Jurkat, Clone E6-1 (cell line): ENCODE results near the gene CHSY3. TPM values are rescaled to one million over a fixed set of nuclear protein-coding genes. Genes with fewer than 3 reads are reported as not detected.

Experiments used
- DNase-seq: peaks from one replicate; pipeline ENCODE4 v3.0.0-alpha.2; 2011; ENCODE audit warnings: low read depth, low spot score
- H3K4me3 ChIP-seq: 2 replicates; pipeline ENCODE4 v1.5.1; 2011; ENCODE audit warnings: mild to moderate bottlenecking, low read length, control low read depth, moderate library complexity
- polyA plus RNA-seq: library from polyadenylated mRNA; unstranded; fragments of >200 nt; gene quantifications from one replicate; pipeline ENCODE4 v1.2.1, GENCODE V29; 2012; ENCODE audit warnings: missing spikeins; ENCODE audit not compliant: insufficient read length, insufficient read depth

The CHSY3 gene
- 0.92 TPM for polyA plus RNA-seq

DNA sequence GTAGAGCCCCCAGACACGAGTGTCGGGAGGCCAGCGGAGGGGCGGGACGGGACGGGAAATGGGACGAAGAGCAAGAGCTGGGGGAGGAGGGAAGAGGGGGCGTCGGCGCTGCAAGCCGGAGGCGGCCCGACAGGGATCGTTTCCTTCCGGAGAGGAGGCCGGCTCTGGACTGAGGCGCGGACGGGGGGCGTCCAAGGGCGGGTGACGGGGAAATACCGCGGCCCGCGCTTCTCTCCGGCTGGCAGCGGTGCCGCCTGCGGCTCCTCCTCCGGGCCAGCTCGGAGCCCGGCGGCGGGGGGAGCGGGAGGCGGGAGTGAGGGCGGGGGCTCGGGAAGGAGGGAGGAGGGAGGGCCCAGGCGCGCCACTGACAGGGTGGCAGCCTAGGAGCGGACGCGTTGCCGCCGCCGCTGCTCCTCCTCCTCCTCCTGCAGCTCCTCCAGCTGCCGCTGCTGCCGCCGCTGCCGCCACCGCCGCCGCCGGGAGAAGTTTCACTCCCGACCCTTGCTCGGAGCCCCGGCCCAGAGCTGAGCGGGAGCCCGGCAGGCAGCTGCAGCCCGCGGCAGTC, at the start of gene CHSY3:
CHSY3 (plus strand) TSS at position 364 of the 565 bp plus-strand sequence.
- DNase-seq = peak; percentile 46
- peak within 1 kb of the TSS; percentile 38 for H3K4me3 ChIP-seq

- no peak for DNase-seq
- no peak overlapping the region for H3K4me3 ChIP-seq
Measured at GRCh38 chr5:129856325-129856724, 47.9 kb upstream of the CHSY3 start.

GRCh38 chr5:129857116-129857515, 47.1 kb upstream of the CHSY3 start:
- no peak for DNase-seq
- no peak overlapping the region for H3K4me3 ChIP-seq

GRCh38 chr5:129858131-129858675, 46.1 kb upstream of the CHSY3 start:
- DNase-seq = no peak
- no peak overlapping the region for H3K4me3 ChIP-seq

- DNase-seq = no peak
- H3K4me3 ChIP-seq = no peak overlapping the region
Measured at GRCh38 chr5:129884322-129884721, 19.9 kb upstream of the CHSY3 start.

- DNase-seq = no peak
- H3K4me3 ChIP-seq = no peak overlapping the region
Measured at GRCh38 chr5:129899454-129899853, 4.8 kb upstream of the CHSY3 start.

DNA sequence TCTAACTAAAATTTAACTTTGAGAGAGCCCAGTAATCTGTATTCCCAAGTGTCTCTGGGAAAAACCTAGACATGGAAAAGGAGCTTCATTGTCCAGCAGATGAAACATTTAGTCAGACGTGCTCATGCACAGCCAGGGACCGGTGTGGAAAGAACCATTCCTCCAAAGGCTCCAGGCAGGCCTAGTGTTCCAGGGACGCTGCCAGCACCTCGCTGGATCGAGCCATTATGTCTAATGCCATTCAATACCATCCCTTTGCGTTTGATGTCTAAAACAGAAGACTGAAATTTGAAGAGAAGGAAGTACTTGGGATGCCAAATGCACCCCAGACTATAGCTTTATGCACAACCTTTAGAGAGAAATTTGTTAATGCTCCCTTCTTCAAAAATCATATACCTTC, 1.4 kb upstream of the CHSY3 start:
- no peak for DNase-seq
- H3K4me3 ChIP-seq = no peak overlapping the region

- DNase-seq = no peak
- H3K4me3 ChIP-seq = peak overlapping the region; percentile 38
Measured at GRCh38 chr5:129903466-129904101, 681 bp upstream of the CHSY3 start.

- no peak for DNase-seq
- H3K4me3 ChIP-seq = peak overlapping the region; percentile 38
Measured at GRCh38 chr5:129904667-129905472, 605 bp downstream of the CHSY3 start.

- no peak for DNase-seq
- H3K4me3 ChIP-seq = no peak overlapping the region
Measured at GRCh38 chr5:129905473-129906176, 1.4 kb downstream of the CHSY3 start.

GRCh38 chr5:129906177-129906887, 2.1 kb downstream of the CHSY3 start:
- no peak overlapping the region for H3K4me3 ChIP-seq
- no peak for DNase-seq

DNA sequence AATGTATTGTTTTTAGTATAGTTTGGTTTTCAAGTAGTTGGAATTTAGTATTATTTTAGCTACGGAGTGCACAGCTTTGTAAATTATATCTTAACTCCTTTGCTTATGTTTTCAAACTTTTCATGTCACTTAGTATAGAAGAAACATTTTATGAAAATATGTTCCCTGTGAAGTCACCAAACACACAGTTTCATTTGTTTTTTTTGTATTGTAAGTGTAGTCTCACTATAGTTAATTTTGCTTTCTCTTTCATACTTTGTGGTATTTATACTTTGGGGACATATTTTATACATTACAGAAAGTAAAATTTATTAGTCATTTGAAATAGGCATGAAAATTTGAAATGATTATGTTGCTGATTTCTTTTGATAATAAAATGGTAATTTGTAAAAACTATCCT, 5.0 kb downstream of the CHSY3 start:
- H3K4me3 ChIP-seq = no peak overlapping the region
- DNase-seq = no peak

DNA sequence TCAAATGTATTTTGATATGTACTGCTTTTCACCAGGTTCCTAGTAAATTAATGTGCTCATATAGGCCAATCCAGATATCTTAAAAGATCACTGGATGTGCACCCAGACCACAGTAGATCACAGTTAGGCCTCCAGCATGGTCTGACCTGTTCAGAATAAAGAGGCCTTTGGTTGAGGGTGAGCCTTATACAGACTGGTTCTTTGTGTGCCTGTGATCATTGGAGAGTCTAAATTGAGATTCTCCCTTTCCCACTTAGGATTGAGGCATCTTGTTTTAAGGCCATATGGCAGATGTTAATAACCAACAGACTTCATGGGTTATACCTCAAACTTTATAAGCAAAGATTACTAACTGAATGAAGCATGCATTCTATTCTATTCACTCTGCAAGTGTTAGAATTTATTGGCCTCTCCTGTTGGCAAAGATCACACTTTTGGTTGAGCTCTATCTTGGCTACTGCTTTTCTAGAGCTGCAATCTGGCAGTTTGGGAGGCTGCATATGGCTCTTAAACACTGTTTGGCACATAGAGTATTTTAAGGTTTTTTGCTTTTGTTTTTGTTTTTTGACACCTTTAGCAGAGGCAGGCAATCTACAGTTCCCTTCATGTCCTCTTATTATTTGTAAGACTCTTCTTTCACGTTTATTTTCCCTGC, 8.5 kb downstream of the CHSY3 start:
- H3K4me3 ChIP-seq = no peak overlapping the region
- DNase-seq = no peak

- H3K4me3 ChIP-seq = no peak overlapping the region
- no peak for DNase-seq
Measured at GRCh38 chr5:129915415-129915814, 11.2 kb downstream of the CHSY3 start.

DNA sequence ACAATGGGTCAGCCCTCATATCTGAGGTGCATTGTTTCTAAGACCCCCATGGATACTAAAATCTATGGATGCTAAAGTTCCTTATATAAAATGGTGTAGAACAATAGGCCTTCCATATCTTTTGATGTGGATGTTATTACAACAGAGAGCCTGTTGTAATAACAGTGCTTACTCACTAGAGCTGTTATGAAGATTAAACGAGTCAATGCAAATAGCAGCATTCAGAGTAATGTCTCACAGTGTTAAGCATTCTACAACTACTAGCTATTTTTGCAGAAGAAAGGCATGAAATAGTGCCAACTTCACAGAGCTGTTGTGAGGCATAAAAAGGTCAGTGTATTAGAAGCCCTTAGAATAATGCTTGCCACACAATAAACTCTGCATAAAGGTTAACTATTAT, 13.0 kb downstream of the CHSY3 start:
- no peak for DNase-seq
- no peak overlapping the region for H3K4me3 ChIP-seq

DNA sequence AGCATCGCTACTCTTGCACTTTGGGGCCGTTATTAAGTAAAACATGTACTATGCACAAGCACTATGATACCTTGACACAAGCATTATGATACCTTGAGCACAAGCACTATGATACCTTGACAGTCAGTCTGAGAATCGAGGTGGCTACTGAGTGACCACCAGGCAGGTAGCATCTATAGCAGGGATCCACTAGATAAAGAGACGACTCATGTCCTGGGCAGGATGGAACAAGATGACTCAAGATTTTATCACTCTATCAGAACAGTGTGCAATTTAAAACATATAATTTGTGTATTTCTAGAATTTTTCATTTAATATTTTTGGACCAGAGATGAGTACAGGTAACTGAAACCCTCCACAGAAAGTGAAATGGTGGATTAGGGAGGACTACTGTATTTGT, 16.9 kb downstream of the CHSY3 start:
- DNase-seq = no peak
- no peak overlapping the region for H3K4me3 ChIP-seq

- H3K4me3 ChIP-seq = no peak overlapping the region
- no peak for DNase-seq
Measured at GRCh38 chr5:129930221-129930620, 26.0 kb downstream of the CHSY3 start.

DNA sequence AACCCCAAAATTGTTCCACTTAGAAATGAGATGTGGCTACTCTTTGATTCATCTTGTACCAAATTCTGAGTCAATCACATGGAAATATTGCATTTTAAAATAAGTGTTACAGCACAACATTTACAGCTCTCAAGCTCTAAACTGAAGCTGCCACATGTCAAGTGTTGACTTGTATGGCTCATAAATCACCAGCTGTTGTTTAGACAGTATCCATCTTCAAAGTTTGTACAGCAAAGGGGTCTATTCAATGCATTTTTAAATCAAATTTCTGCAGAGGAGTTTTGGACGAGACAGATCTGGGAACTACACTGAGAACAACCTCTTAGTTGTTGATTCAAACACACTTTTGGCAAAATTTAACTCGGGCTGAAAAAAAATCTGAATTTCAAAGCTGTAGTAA, 31.4 kb downstream of the CHSY3 start:
- no peak overlapping the region for H3K4me3 ChIP-seq
- no peak for DNase-seq
